GM12878 (cell line): ENCODE data around the gene RP9. TPM values are rescaled to one million over a fixed set of nuclear protein-coding genes. Genes with fewer than 3 reads are reported as not detected.
A peak's percentile ranks its signal among the peaks of the same experiment; 100 is the strongest.

Experiments used
- BHLHE40 ChIP-seq, 2 experiments: fragments of 450-650 bp in 1 of 2; IDR thresholded peaks; 2 replicates each; pipeline ENCODE4 v1.6.1; 2011 to 2017; ENCODE audit warnings: low read depth in 2 of 2, borderline replicate concordance in 1 of 2, improper control_type of control experiment in 1 of 2, low read length in 1 of 2, mild to moderate bottlenecking in 1 of 2
- CBX5 ChIP-seq: sonication (generic); IDR thresholded peaks from 2 replicates; pipeline ENCODE4 v1.6.1; 2016; ENCODE audit warnings: low read depth, moderate library complexity, mild to moderate bottlenecking, inconsistent platforms
- CHD2 ChIP-seq: IDR thresholded peaks from 2 replicates; pipeline ENCODE4 v1.6.1; 2011; ENCODE audit warnings: low read depth, low read length, improper control_type of control experiment, borderline replicate concordance
- DPF2 ChIP-seq: fragments of 450-650 bp; IDR thresholded peaks from 2 replicates; pipeline ENCODE4 v1.6.1; 2017; ENCODE audit warnings: mild to moderate bottlenecking
- IKZF2 ChIP-seq, 2 experiments: fragments of 450-650 bp; IDR thresholded peaks; 2 replicates each; pipeline ENCODE4 v1.6.1; 2017; ENCODE audit warnings: mild to moderate bottlenecking in 2 of 2, moderate library complexity in 2 of 2
- KLF5 ChIP-seq: fragments of 450-650 bp; IDR thresholded peaks from 2 replicates; pipeline ENCODE4 v1.6.1; 2014; ENCODE audit warnings: mild to moderate bottlenecking; ENCODE audit not compliant: partially characterized antibody
- LARP7 ChIP-seq: fragments of 450-650 bp; IDR thresholded peaks from 2 replicates; pipeline ENCODE4 v1.6.1; 2017; ENCODE audit warnings: mild to moderate bottlenecking
- MEF2B ChIP-seq: fragments of 450-650 bp; IDR thresholded peaks from 2 replicates; pipeline ENCODE4 v1.6.1; 2018; ENCODE audit warnings: mild to moderate bottlenecking, moderate library complexity; ENCODE audit not compliant: partially characterized antibody, poor library complexity, severe bottlenecking
- MXI1 ChIP-seq: fragments of 150-350 bp; IDR thresholded peaks from 2 replicates; pipeline ENCODE4 v1.6.1; 2011; ENCODE audit warnings: low read depth, mild to moderate bottlenecking, inconsistent platforms, low read length, improper control_type of control experiment
- NKRF ChIP-seq: fragments of 450-650 bp; conservative IDR thresholded peaks from 2 replicates; pipeline ENCODE4 v1.6.1; 2017; ENCODE audit warnings: mild to moderate bottlenecking, moderate library complexity
- NR2F1 ChIP-seq: fragments of 450-650 bp; conservative IDR thresholded peaks from 2 replicates; pipeline ENCODE4 v1.6.1; 2017; ENCODE audit warnings: mild to moderate bottlenecking
- PML ChIP-seq: IDR thresholded peaks from 2 replicates; pipeline ENCODE4 v1.6.1; 2012; ENCODE audit warnings: low read length, inconsistent platforms
- POLR2A ChIP-seq: IDR thresholded peaks from 2 replicates; pipeline ENCODE4 v1.6.1; 2011; ENCODE audit warnings: low read depth, mild to moderate bottlenecking, low read length
- RELA ChIP-seq: fragments of 450-650 bp; IDR thresholded peaks from 2 replicates; pipeline ENCODE4 v1.8.0; 2014; ENCODE audit warnings: borderline replicate concordance; ENCODE audit not compliant: partially characterized antibody
- TCF7 ChIP-seq: IDR thresholded peaks from 2 replicates; pipeline ENCODE4 v1.6.1; 2014; ENCODE audit warnings: antibody characterized with exemption, borderline replicate concordance
- ZBTB33 ChIP-seq: fragments of 450-650 bp; IDR thresholded peaks from 2 replicates; pipeline ENCODE4 v1.6.1; 2017; ENCODE audit warnings: mild to moderate bottlenecking
- ZZZ3 ChIP-seq: IDR thresholded peaks from 2 replicates; pipeline ENCODE4 v1.6.1; 2011; ENCODE audit warnings: low read depth; ENCODE audit not compliant: control insufficient read depth, insufficient read length
- polyA plus RNA-seq, 11 experiments: library from polyadenylated mRNA; depleted of rRNA in 4 of 11; unstranded in 6 of 11; stranded (reverse) in 5 of 11; fragments of >200 nt; fragmentation: Nextera tagmentation in 4 of 11; fragmentation: Illumina TruSeq in 1 of 11; extraction: Ambion mirVana in 4 of 11; extraction: Trizol in 1 of 11; gene quantifications; 1 replicate in 1 of 11; 2 replicates in 10 of 11; pipeline versions ENCODE4 v1.2.1 to v1.2.3, GENCODE V29; 2011 to 2016; ENCODE audit warnings: inconsistent platforms in 2 of 11, missing spikeins in 2 of 11, low read depth in 1 of 11
- total RNA-seq, 4 experiments: library from RNA; depleted of rRNA in 3 of 4; stranded (reverse); fragments of >200 nt in 3 of 4; fragmentation: Illumina TruSeq in 1 of 4; extraction: Trizol in 1 of 4; gene quantifications; 2 replicates each; pipeline versions ENCODE4 v1.2.1 to v1.2.3, GENCODE V29; 2013 to 2021

Gene RP9
- total and polyA plus RNA-seq, 10 of the 15 experiments (the other 5 are each of a cell fraction or from before 2014, with no cell fraction given), result 7.6 to 25.3 (median 16.9) TPM

GRCh38 chr7:33062023-33062781, 47.0 kb downstream of the RP9 start, which contains the start of gene NT5C3A (continued):
- peak; percentile 25 to 35; a peak in 2 of 4 replicates for TF ChIP-seq IKZF2 (IDR thresholded peaks at IDR 0.05)
- peak; percentile 76 for TF ChIP-seq DPF2
- TF ChIP-seq MXI1, result peak; percentile 27; the same call in 1 of the 2 replicates
- peak; percentile 20 for TF ChIP-seq MEF2B
- TF ChIP-seq NKRF, result peak; percentile 84; the same call in 1 of the 2 replicates
- no peak for TF ChIP-seq ZBTB33
- peak; percentile 95 for TF ChIP-seq LARP7
- 0 out of 2 replicates have a peak, but pooled peaks have one; percentile 5 for TF ChIP-seq CBX5
- 0 out of 2 replicates have a peak, but pooled peaks have one; percentile 34 for TF ChIP-seq NR2F1
- TF ChIP-seq TCF7, result no peak
- TF ChIP-seq KLF5, result no peak
- peak; percentile 11 for TF ChIP-seq RELA
- TF ChIP-seq BHLHE40 (IDR thresholded peaks at IDR 0.05; ENCODE audit: borderline replicate concordance in 1 of 2, low read depth in 2 of 2, low read length in 1 of 2), result peak in 1 of 2 experiments; percentile 66; a peak in 2 of 4 replicates
- TF ChIP-seq PML, result no peak
- TF ChIP-seq ZZZ3, result no peak
- peak; percentile 82 for TF ChIP-seq POLR2A
- TF ChIP-seq CHD2, result no peak
